GM21367 (cell line): ENCODE results near the gene FBXL13.
"Not testable (repeated sequence)": the region's sequence is repeated elsewhere in the genome, so short reads cannot be mapped to it uniquely, and the experiment has no call there.

Experiments used
- ATAC-seq: cut with Tn5 transposase; IDR thresholded peaks from one replicate; pipeline ENCODE4 v1.9.1; 2021; ENCODE audit not compliant: unreplicated experiment

Gene FBXL13

DNA sequence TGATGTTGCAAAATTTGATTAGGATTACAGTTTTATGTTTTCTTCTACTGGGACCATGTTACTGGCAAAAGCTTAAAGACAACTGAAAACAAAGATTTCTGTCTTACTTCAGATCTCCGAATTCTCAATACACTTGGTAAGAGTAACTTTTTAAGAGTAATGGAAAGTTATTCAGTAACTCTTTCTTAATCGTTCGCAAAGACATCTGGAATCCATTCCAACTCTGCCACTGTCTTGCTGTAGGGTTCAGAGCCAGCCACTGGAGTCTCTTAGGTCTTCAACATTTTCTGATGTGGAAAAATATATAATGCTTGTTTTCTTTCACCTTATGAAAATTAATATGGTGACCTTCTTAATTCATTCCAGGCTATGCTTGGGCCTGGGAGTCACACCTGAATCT lies 295.9 kb downstream of the FBXL13 start:
- ATAC-seq = not testable (repeated sequence)

- not testable (repeated sequence) for ATAC-seq
Observed at GRCh38 chr7:102776217-102776616, 298.4 kb downstream of the FBXL13 start.

DNA sequence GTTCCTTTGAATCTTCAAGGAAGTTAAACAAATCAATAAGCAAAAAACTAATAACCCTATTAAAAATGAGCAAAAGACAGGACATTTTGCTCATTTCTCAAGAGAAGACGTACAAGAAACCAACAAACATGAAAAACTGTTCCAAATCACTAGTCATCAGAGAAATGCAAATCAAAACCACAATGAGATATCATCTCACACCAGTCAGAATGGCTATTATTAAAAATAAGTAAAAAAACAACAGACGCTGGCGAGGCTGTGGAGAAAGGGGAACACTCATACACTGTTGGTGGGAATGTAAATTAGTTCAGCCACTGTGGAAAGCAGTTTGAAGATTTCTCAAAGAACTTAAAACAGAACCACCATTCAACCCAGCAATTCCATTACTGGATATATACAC lies 304.1 kb downstream of the FBXL13 start:
- ATAC-seq = peak; percentile 47

DNA sequence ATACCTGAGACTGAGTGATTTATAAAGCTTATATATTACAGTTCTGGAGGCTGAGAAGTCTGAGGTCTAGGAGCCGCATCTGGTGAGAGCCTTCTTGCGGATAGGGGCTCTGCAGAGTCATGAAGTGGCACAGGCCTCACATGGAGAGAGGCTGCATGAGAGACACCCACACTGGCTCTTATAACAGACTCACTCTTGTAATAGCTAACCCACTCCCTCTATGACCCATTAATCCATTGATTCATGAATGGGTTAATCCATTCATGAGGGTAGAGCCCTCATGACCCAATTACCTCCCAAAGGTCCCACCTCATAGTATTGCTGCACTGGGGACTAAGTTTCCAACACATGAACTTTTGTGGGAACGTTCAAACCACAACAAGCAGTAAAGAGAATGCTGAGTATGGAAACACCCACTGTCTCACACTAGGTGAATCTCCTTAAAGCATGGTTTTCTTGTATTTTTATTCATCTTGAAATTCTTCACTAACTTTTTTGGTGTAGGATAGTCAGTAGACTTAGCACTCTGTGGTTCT lies 304.9 kb downstream of the FBXL13 start:
- not testable (repeated sequence) for ATAC-seq

GRCh38 chr7:102763295-102763905 lies 311.2 kb downstream of the FBXL13 start:
- not testable (repeated sequence) for ATAC-seq
